NOMO-1 treated with dmso at 0.1 percent for 144 hours (cell line): ENCODE measurements around the gene ATP5ME.

Source experiments
- DNase-seq: peaks from one replicate; lab custom pipeline; 2025; ENCODE audit not compliant: unreplicated experiment; lab: John Stamatoyannopoulos, UW

ATP5ME gene

GRCh38 chr4:684623-685327 is 10.7 kb upstream of the ATP5ME start:
- no peak for DNase-seq

- no peak for DNase-seq
These were observed 10.0 kb upstream of the ATP5ME start for GRCh38 chr4:683982-684622.

GRCh38 chr4:683247-683897 is 9.3 kb upstream of the ATP5ME start:
- DNase-seq, result no peak

- DNase-seq, result no peak
These were observed 8.6 kb upstream of the ATP5ME start for GRCh38 chr4:682490-683172.

- no peak for DNase-seq
These were observed 7.8 kb upstream of the ATP5ME start for GRCh38 chr4:681736-682451.

GRCh38 chr4:680928-681645 is 7.0 kb upstream of the ATP5ME start:
- no peak for DNase-seq

- no peak for DNase-seq
These were observed 6.5 kb upstream of the ATP5ME start for GRCh38 chr4:680551-680927.

GRCh38 chr4:680091-680490 is 6.0 kb upstream of the ATP5ME start:
- no peak for DNase-seq

GRCh38 chr4:679629-680028 is 5.6 kb upstream of the ATP5ME start:
- DNase-seq, result no peak

- DNase-seq, result no peak
These were observed 5.0 kb upstream of the ATP5ME start for GRCh38 chr4:679104-679481.

- no peak for DNase-seq
These were observed 4.4 kb upstream of the ATP5ME start for GRCh38 chr4:678331-679103.

- no peak for DNase-seq
These were observed 3.6 kb upstream of the ATP5ME start for GRCh38 chr4:677431-678293.

- no peak for DNase-seq
These were observed 2.8 kb upstream of the ATP5ME start for GRCh38 chr4:676871-677235.

GRCh38 chr4:675980-676870 is 2.1 kb upstream of the ATP5ME start:
- no peak for DNase-seq

GRCh38 chr4:675036-675882 is 1.2 kb upstream of the ATP5ME start:
- DNase-seq, result no peak

GRCh38 chr4:673349-674091 is 556 bp downstream of the ATP5ME start:
- no peak for DNase-seq
